ENCODE measurements around the gene MZF1. TPM values are rescaled to one million over a fixed set of nuclear protein-coding genes. Genes with fewer than 3 reads are reported as not detected.
"Not testable (repeated sequence)": the region's sequence is repeated elsewhere in the genome, so short reads cannot be mapped to it uniquely, and the experiment has no call there.

Gene MZF1
- total and polyA plus RNA-seq, 2 experiments from 2014 or later, result 9.0 to 20.8 TPM

DNA sequence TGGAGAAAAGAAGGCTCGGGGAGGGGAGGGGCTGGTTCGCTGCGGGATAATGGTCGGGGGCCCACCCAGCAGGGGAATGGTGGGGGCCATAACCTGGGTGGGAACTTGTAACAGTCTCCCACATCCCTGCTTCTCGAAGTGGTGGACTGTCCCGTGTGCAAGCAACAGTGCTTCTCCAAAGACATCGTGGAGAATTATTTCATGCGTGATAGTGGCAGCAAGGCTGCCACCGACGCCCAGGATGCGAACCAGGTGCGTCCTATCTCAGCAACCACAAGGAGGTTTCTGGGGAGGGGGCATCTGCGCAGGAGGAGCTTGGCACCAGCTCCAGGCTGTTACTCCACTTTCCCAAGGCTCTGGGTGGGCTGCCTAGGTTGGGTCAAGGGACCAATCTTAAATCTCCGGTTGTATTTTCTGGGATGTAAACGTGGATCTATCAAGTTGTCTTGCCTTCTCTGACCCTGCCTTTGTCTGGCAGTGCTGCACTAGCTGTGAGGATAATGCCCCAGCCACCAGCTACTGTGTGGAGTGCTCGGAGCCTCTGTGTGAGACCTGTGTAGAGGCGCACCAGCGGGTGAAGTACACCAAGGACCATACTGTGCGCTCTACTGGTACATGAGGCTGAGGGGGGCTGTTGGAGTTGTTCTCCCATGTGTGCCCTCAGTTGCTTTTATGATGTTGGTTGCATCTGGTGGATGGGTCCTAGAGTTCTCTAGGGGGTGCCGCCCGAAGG lies 27.7 kb downstream of the MZF1 start:
- H3F3A ChIP-seq (ENCODE audit: insufficient read depth), result no peaks in the 10 kb centered on the region
- WGBS, 2 experiments (ENCODE audit: low coverage in 1 of 2, low lambda C conversion rate in 2 of 2, missing lambda C conversion rate in 2 of 2), result 3 to 8% methylated on average over 16 to 21 of the region's 21 CpGs
- DNase-seq, result peak; percentile 47
- H3K4me3 ChIP-seq, result peak overlapping the region; percentile 98
- no peak for TF ChIP-seq EZH2phosphoT487 (IDR thresholded peaks at IDR 0.05; ENCODE audit: insufficient read depth, low read depth)
- no peak for TF ChIP-seq EZH2 (IDR thresholded peaks at IDR 0.05; ENCODE audit: insufficient read depth, poor library complexity, severe bottlenecking)
- H3K27ac ChIP-seq, result peak overlapping the region; percentile 89
- H3K79me2 ChIP-seq (ENCODE audit: insufficient read depth), result peaks cover 58% of the 10 kb centered on the region
- H3K9me2 ChIP-seq (ENCODE audit: insufficient read depth), result no peaks in the 10 kb centered on the region
- H4K20me1 ChIP-seq (ENCODE audit: insufficient read depth), result peaks cover 14% of the 10 kb centered on the region; the same call in 1 of the 2 replicates
- no peak overlapping the region for H2AFZ ChIP-seq
- H3K4me2 ChIP-seq (ENCODE audit: unreplicated experiment), result peak overlapping the region; percentile 96
- peaks cover 29% of the 10 kb centered on the region for H3K36me3 ChIP-seq (ENCODE audit: low read depth)
- no peaks in the 10 kb centered on the region for H3K27me3 ChIP-seq (replicated peaks; ENCODE audit: insufficient read depth)
- in situ Hi-C loops (cut with MboI), result no loop called here
- H3K9ac ChIP-seq, result peak overlapping the region; percentile 96
- H3K9me3 ChIP-seq (ENCODE audit: low read depth), result no peaks in the 10 kb centered on the region
- peaks cover 10% of the 10 kb centered on the region; the same call in 1 of the 2 replicates for H3K4me1 ChIP-seq (ENCODE audit: insufficient read depth)

GRCh38 chr19:58544591-58545285 lies 28.4 kb downstream of the MZF1 start:
- peak overlapping the region; percentile 96 for H3K9ac ChIP-seq
- no peaks in the 10 kb centered on the region; the same call in 1 of the 2 replicates for H3K27me3 ChIP-seq (replicated peaks; ENCODE audit: insufficient read depth)
- H3K36me3 ChIP-seq (ENCODE audit: low read depth), result peaks cover 22% of the 10 kb centered on the region
- H3K9me2 ChIP-seq (ENCODE audit: insufficient read depth), result no peaks in the 10 kb centered on the region
- peak overlapping the region; percentile 89 for H3K27ac ChIP-seq
- H3K4me2 ChIP-seq (ENCODE audit: unreplicated experiment), result peak overlapping the region; percentile 96
- H3F3A ChIP-seq (ENCODE audit: insufficient read depth), result no peaks in the 10 kb centered on the region
- H4K20me1 ChIP-seq (ENCODE audit: insufficient read depth), result peaks cover 14% of the 10 kb centered on the region; the same call in 1 of the 2 replicates
- TF ChIP-seq EZH2 (IDR thresholded peaks at IDR 0.05; ENCODE audit: insufficient read depth, poor library complexity, severe bottlenecking) (no peak), EZH2phosphoT487 (IDR thresholded peaks at IDR 0.05; ENCODE audit: insufficient read depth, low read depth) (no peak)
- H3K79me2 ChIP-seq (ENCODE audit: insufficient read depth), result peaks cover 51% of the 10 kb centered on the region
- peaks cover 10% of the 10 kb centered on the region; the same call in 1 of the 2 replicates for H3K4me1 ChIP-seq (ENCODE audit: insufficient read depth)
- peak overlapping the region; percentile 98 for H3K4me3 ChIP-seq
- in situ Hi-C loops (cut with MboI), result no loop called here
- H3K9me3 ChIP-seq (ENCODE audit: low read depth), result no peaks in the 10 kb centered on the region
- 0 to 1% methylated on average over 34 to 69 of the region's 92 CpGs for WGBS, 2 experiments (ENCODE audit: low coverage in 1 of 2, low lambda C conversion rate in 2 of 2, missing lambda C conversion rate in 2 of 2)
- peak; percentile 83 for DNase-seq
- peak overlapping the region; percentile 39; the same call in 1 of the 2 replicates for H2AFZ ChIP-seq

DNA sequence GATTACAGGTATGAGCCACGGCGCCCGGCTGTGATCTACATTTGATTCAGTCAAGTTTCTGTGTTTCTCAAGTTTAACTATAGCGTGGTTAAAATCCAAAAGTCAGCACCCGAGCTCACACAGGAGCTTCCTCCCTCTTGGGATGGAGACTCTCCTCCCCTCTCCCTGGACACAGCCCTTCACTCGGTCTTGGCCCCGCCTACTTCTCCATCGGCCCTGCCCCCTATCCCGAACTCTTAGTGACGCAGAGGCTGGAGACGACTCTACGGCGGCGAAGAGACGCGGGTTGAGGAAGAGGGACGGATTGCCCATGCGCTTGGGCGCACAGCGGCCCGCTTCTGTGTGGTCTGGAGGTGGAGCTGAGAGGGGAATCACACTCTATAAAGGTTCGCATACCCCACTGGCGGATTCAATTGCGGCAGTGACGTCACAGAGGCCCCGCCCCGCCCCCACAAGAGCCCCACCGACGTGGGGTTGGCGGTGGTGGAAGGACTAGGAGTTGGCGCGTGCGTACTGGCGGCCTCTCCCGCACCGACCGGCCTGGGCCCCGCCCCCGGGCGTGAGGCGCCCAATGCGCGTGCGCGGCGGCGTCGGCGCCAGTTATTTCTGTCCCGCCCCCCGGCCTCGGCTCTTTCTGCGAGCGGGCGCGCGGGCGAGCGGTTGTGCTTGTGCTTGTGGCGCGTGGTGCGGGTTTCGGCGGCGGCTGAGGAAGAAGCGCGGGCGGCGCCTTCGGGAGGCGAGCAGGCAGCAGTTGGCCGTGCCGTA lies 29.1 kb downstream of the MZF1 start, which contains the start of gene TRIM28:
Gene TRIM28, plus strand, starts transcription at position 239 of the 765 bp plus-strand sequence. CDS start 694 bp downstream, outside the sequence.
- Histone ChIP-seq H3F3A (ENCODE audit: insufficient read depth) (no peaks in the 10 kb centered on the region), H3K79me2 (ENCODE audit: insufficient read depth) (peaks cover 43% of the 10 kb centered on the region), H3K9ac (peak within 1 kb of the TSS; percentile 96), H3K27ac (peak within 1 kb of the TSS; percentile 89), H2AFZ (peak within 1 kb of the TSS; percentile 71), H3K4me2 (ENCODE audit: unreplicated experiment) (peak within 1 kb of the TSS; percentile 96), H3K9me2 (ENCODE audit: insufficient read depth) (no peaks in the 10 kb centered on the region), H3K27me3 (replicated peaks; ENCODE audit: insufficient read depth) (no peaks in the 10 kb centered on the region; the same call in 1 of the 2 replicates), H4K20me1 (ENCODE audit: insufficient read depth) (peaks cover 14% of the 10 kb centered on the region; the same call in 1 of the 2 replicates), H3K4me1 (ENCODE audit: insufficient read depth) (peaks cover 10% of the 10 kb centered on the region; the same call in 1 of the 2 replicates), H3K4me3 (peak within 1 kb of the TSS; percentile 98), H3K36me3 (ENCODE audit: low read depth) (peaks cover 14% of the 10 kb centered on the region), H3K9me3 (ENCODE audit: low read depth) (no peaks in the 10 kb centered on the region)
- 1% methylated on average over 52 to 56 of the region's 73 CpGs for WGBS, 2 experiments (ENCODE audit: low coverage in 1 of 2, low lambda C conversion rate in 2 of 2, missing lambda C conversion rate in 2 of 2)
- peak; percentile 99 for DNase-seq
- TF ChIP-seq EZH2 (IDR thresholded peaks at IDR 0.05; ENCODE audit: insufficient read depth, poor library complexity, severe bottlenecking) (no peak), EZH2phosphoT487 (IDR thresholded peaks at IDR 0.05; ENCODE audit: insufficient read depth, low read depth) (no peak)
- in situ Hi-C loops (cut with MboI), result no loop called here

- Histone ChIP-seq H3K27ac (peak overlapping the region; percentile 89), H3K4me2 (ENCODE audit: unreplicated experiment) (peak overlapping the region; percentile 68), H3K27me3 (replicated peaks; ENCODE audit: insufficient read depth) (peaks cover 11% of the 10 kb centered on the region), H4K20me1 (ENCODE audit: insufficient read depth) (peaks cover 14% of the 10 kb centered on the region; the same call in 1 of the 2 replicates), H3K4me3 (peak overlapping the region; percentile 98; the same call in 1 of the 2 replicates), H3K9ac (peak overlapping the region; percentile 96), H2AFZ (peak overlapping the region; percentile 71), H3K79me2 (ENCODE audit: insufficient read depth) (peaks cover 31% of the 10 kb centered on the region)
- H3K9me3 ChIP-seq (ENCODE audit: low read depth); H3F3A ChIP-seq (ENCODE audit: insufficient read depth); DNase-seq; H3K9me2 ChIP-seq (ENCODE audit: insufficient read depth); H3K4me1 ChIP-seq (ENCODE audit: insufficient read depth); in situ Hi-C loops (cut with MboI); H3K36me3 ChIP-seq (ENCODE audit: low read depth): not testable (repeated sequence)
- 78 to 80% methylated on average over 15 to 18 of the region's 18 CpGs for WGBS, 2 experiments (ENCODE audit: low coverage in 1 of 2, low lambda C conversion rate in 2 of 2, missing lambda C conversion rate in 2 of 2)
These were observed 30.3 kb downstream of the MZF1 start for GRCh38 chr19:58542641-58543372.

GRCh38 chr19:58539169-58539559 lies 34.0 kb downstream of the MZF1 start:
- H3K4me3 ChIP-seq; H3K79me2 ChIP-seq (ENCODE audit: insufficient read depth); H3K9ac ChIP-seq; H3K4me1 ChIP-seq (ENCODE audit: insufficient read depth); H3K36me3 ChIP-seq (ENCODE audit: low read depth); H3K9me3 ChIP-seq (ENCODE audit: low read depth); H3K4me2 ChIP-seq (ENCODE audit: unreplicated experiment); H4K20me1 ChIP-seq (ENCODE audit: insufficient read depth); H3F3A ChIP-seq (ENCODE audit: insufficient read depth); DNase-seq; H2AFZ ChIP-seq; H3K9me2 ChIP-seq (ENCODE audit: insufficient read depth); in situ Hi-C loops (cut with MboI); H3K27ac ChIP-seq: not testable (repeated sequence)
- H3K27me3 ChIP-seq (replicated peaks; ENCODE audit: insufficient read depth), result peaks cover 22% of the 10 kb centered on the region

Data from GM23248 (cell line).